Measurements from ENCODE around the gene UBE2E2. TPM values are rescaled to one million over a fixed set of nuclear protein-coding genes. Genes with fewer than 3 reads are reported as not detected.

Gene UBE2E2
- total RNA-seq, 1 donor from 2014 or later = 91.0 TPM

GRCh38 chr3:23446301-23446700 is 243.2 kb downstream of the UBE2E2 start:
- DNase-seq (ENCODE audit: low spot score) (no peak), ATAC-seq (no peak)
- intact Hi-C loops (cut with DNase I) = no loop called here

GRCh38 chr3:23448998-23449537 is 245.9 kb downstream of the UBE2E2 start:
- ATAC-seq = peak; percentile 50
- intact Hi-C loops (cut with DNase I) = no loop called here

GRCh38 chr3:23450051-23450450 is 246.9 kb downstream of the UBE2E2 start:
- intact Hi-C loops (cut with DNase I) = no loop called here
- DNase-seq (ENCODE audit: low spot score) (no peak), ATAC-seq (peak; percentile 52)

More at GRCh38 chr3:23448998-23449537, 245.9 kb downstream of the UBE2E2 start:
- no peak for DNase-seq (ENCODE audit: low spot score)

GRCh38 chr3:23450806-23451205 is 247.7 kb downstream of the UBE2E2 start:
- ATAC-seq (no peak), DNase-seq (ENCODE audit: low spot score) (no peak)
- intact Hi-C loops (cut with DNase I) = no loop called here

GRCh38 chr3:23452408-23452807 is 249.3 kb downstream of the UBE2E2 start:
- ATAC-seq = no peak
- intact Hi-C loops (cut with DNase I) = no loop called here
- no peak for DNase-seq (ENCODE audit: low spot score)

- DNase-seq (ENCODE audit: low spot score) = no peak
- peak; percentile 92 for ATAC-seq
- intact Hi-C loops (cut with DNase I) = no loop called here
Measured at GRCh38 chr3:23455084-23455483, 252.0 kb downstream of the UBE2E2 start.

- intact Hi-C loops (cut with DNase I) = no loop called here
- no peak for DNase-seq (ENCODE audit: low spot score)
- ATAC-seq = peak; percentile 72
Measured at GRCh38 chr3:23455775-23456174, 252.6 kb downstream of the UBE2E2 start.

GRCh38 chr3:23457697-23458096 is 254.6 kb downstream of the UBE2E2 start:
- ATAC-seq (no peak), DNase-seq (ENCODE audit: low spot score) (no peak)
- intact Hi-C loops (cut with DNase I) = no loop called here

- ATAC-seq (no peak), DNase-seq (ENCODE audit: low spot score) (no peak)
- intact Hi-C loops (cut with DNase I) = no loop called here
Measured at GRCh38 chr3:23459465-23459864, 256.3 kb downstream of the UBE2E2 start.

GRCh38 chr3:23459889-23460546 is 256.9 kb downstream of the UBE2E2 start:
- no peak for ATAC-seq
- DNase-seq (ENCODE audit: low spot score) = no peak
- intact Hi-C loops (cut with DNase I) = no loop called here

GRCh38 chr3:23461069-23461468 is 257.9 kb downstream of the UBE2E2 start:
- ATAC-seq (no peak), DNase-seq (ENCODE audit: low spot score) (no peak)
- intact Hi-C loops (cut with DNase I) = no loop called here

GRCh38 chr3:23463791-23464190 is 260.7 kb downstream of the UBE2E2 start:
- intact Hi-C loops (cut with DNase I) = no loop called here
- ATAC-seq (no peak), DNase-seq (ENCODE audit: low spot score) (no peak)

GRCh38 chr3:23465569-23465968 is 262.4 kb downstream of the UBE2E2 start:
- DNase-seq (ENCODE audit: low spot score) = no peak
- intact Hi-C loops (cut with DNase I) = no loop called here
- no peak for ATAC-seq

GRCh38 chr3:23468203-23468602 is 265.1 kb downstream of the UBE2E2 start:
- no peak for ATAC-seq
- DNase-seq (ENCODE audit: low spot score) = no peak
- intact Hi-C loops (cut with DNase I) = no loop called here

- DNase-seq (ENCODE audit: low spot score) (no peak), ATAC-seq (no peak)
- intact Hi-C loops (cut with DNase I) = no loop called here
Measured at GRCh38 chr3:23474580-23475357, 271.6 kb downstream of the UBE2E2 start.

- intact Hi-C loops (cut with DNase I) = no loop called here
Measured at GRCh38 chr3:23475446-23475845, 272.3 kb downstream of the UBE2E2 start.

GRCh38 chr3:23479026-23479425 is 275.9 kb downstream of the UBE2E2 start:
- intact Hi-C loops (cut with DNase I) = no loop called here
- no peak for DNase-seq (ENCODE audit: low spot score)
- no peak for ATAC-seq

More at GRCh38 chr3:23475446-23475845, 272.3 kb downstream of the UBE2E2 start:
- ATAC-seq = no peak
- DNase-seq (ENCODE audit: low spot score) = no peak

GRCh38 chr3:23479615-23480328 is 276.6 kb downstream of the UBE2E2 start:
- DNase-seq (ENCODE audit: low spot score) (no peak), ATAC-seq (peak; percentile 13)
- intact Hi-C loops (cut with DNase I) = no loop called here

GRCh38 chr3:23480329-23480714 is 277.2 kb downstream of the UBE2E2 start:
- intact Hi-C loops (cut with DNase I) = no loop called here
- peak; percentile 24 for ATAC-seq

More at GRCh38 chr3:23480329-23480714, 277.2 kb downstream of the UBE2E2 start:
- DNase-seq (ENCODE audit: low spot score) = no peak
